Neural cell (in vitro differentiated cells): ENCODE results near the gene VMP1.

Experiments
- CTCF ChIP-seq: fragments of 450-650 bp; IDR thresholded peaks from 2 replicates; pipeline ENCODE4 v1.5.1; 2014; ENCODE audit warnings: antibody characterized with exemption, mild to moderate bottlenecking, moderate library complexity; ENCODE audit not compliant: poor library complexity, severe bottlenecking
- EP300 ChIP-seq: fragments of 450-650 bp; conservative IDR thresholded peaks from 2 replicates; pipeline ENCODE4 v1.6.1; 2014; ENCODE audit warnings: antibody characterized with exemption, mild to moderate bottlenecking, moderate library complexity; ENCODE audit not compliant: poor library complexity, severe bottlenecking
- EZH2 ChIP-seq: fragments of 200-600, 300-800 bp; shearing (Covaris generic), sonication (generic); IDR thresholded peaks from 2 replicates; pipeline ENCODE4 v1.6.1; 2014; ENCODE audit warnings: antibody characterized with exemption, low read length, borderline replicate concordance, mild to moderate bottlenecking; ENCODE audit not compliant: insufficient read depth, poor library complexity, severe bottlenecking
- MXI1 ChIP-seq: fragments of 450-650 bp; conservative IDR thresholded peaks from 2 replicates; pipeline ENCODE4 v1.6.1; 2014; ENCODE audit warnings: antibody characterized with exemption, mild to moderate bottlenecking; ENCODE audit not compliant: poor library complexity, severe bottlenecking
- POLR2AphosphoS5 ChIP-seq: IDR thresholded peaks from 2 replicates; pipeline ENCODE4 v1.6.1; 2012
- RAD21 ChIP-seq: fragments of 450-650 bp; conservative IDR thresholded peaks from 2 replicates; pipeline ENCODE4 v1.6.1; 2014; ENCODE audit warnings: antibody characterized with exemption, mild to moderate bottlenecking, moderate library complexity
- REST ChIP-seq: IDR thresholded peaks from 2 replicates; pipeline ENCODE4 v1.6.1; 2012; ENCODE audit warnings: borderline replicate concordance
- SMC3 ChIP-seq: fragments of 450-650 bp; conservative IDR thresholded peaks from 2 replicates; pipeline ENCODE4 v1.6.1; 2014; ENCODE audit warnings: antibody characterized with exemption, mild to moderate bottlenecking, moderate library complexity; ENCODE audit not compliant: poor library complexity
- TAF1 ChIP-seq: IDR thresholded peaks from 2 replicates; pipeline ENCODE4 v1.6.1; 2012; ENCODE audit warnings: low read depth

GRCh38 chr17:59719526-59719925 is 12.1 kb downstream of the VMP1 start:
- TF ChIP-seq CTCF (no peak), REST (no peak), EP300 (no peak), EZH2 (no peak), MXI1 (no peak), RAD21 (no peak), POLR2AphosphoS5 (no peak), TAF1 (no peak), SMC3 (no peak)
